Motor neuron (in vitro differentiated cells): ENCODE data around the gene SUN5. TPM values are rescaled to one million over a fixed set of nuclear protein-coding genes. Genes with fewer than 3 reads are reported as not detected.

Experiments
- ATAC-seq, 8 experiments: fragments of 200-7000 bp; cut with Tn5 transposase; replicated peaks in 6 of 8; 2 replicates each; pipeline ENCODE4 v1.8.0; 2021; ENCODE audit warnings: mild to moderate bottlenecking in 8 of 8, moderate library complexity in 8 of 8
- H3K27ac ChIP-seq, 2 donors: fragments of 250-450 bp; sonication (Bioruptor Pico); 2 replicates each; pipeline ENCODE4 v1.9.0; 2021; ENCODE audit warnings: antibody characterized with exemption in 2 of 2, mild to moderate bottlenecking in 2 of 2, moderate library complexity in 1 of 2
- H3K4me1 ChIP-seq, 2 donors: fragments of 250-450 bp; sonication (Bioruptor Pico); replicated peaks in 1 of 2; 2 replicates each; pipeline ENCODE4 v1.6.1; 2021; ENCODE audit warnings: antibody characterized with exemption in 2 of 2, mild to moderate bottlenecking in 2 of 2, moderate library complexity in 1 of 2
- H3K4me3 ChIP-seq, 5 donors: fragments of 250-450 bp; sonication (Bioruptor Pico); 2 replicates each; pipeline ENCODE4 v1.9.0; 2021; ENCODE audit warnings: antibody characterized with exemption in 5 of 5, mild to moderate bottlenecking in 5 of 5, moderate library complexity in 4 of 5
- WGBS, 10 experiments: fragments of 450-650 bp; shearing (Covaris generic); methylation state at CpG; one replicate each; pipeline ENCODE4 v1.0.0; 2022; 5-methylcytosine and 5-hydroxymethylcytosine counted together
- in situ Hi-C, 9 experiments: fragments of 400-800 bp; cut with MboI; loops; one replicate each; pipeline ENCODE4 v1.15.0; 2021; ENCODE audit warnings: low sequenced_read_pairs in 9 of 9, low pct_unique_long_range_greater_than_20kb in 2 of 9; ENCODE audit not compliant: unreplicated experiment in 9 of 9
- total RNA-seq, 8 experiments: library from RNA; unstranded; fragments of 300-600 nt; gene quantifications; 2 replicates each; pipeline versions ENCODE4 v1.2.3 to v1.2.4, GENCODE V29; 2022

Gene SUN5
- total RNA-seq, 8 experiments from 2014 or later: not detected

- ATAC-seq: peak in 5 of 8 experiments; percentile 21 to 76 (median 67)
- no peak overlapping the region for H3K27ac ChIP-seq
- 0 to 100% (median 44%) methylated on average over 1 to 4 of the region's 4 CpGs; no CpG with 5 or more reads in 1 of the 10 experiments for WGBS, 10 experiments
- in situ Hi-C loops: no loop called here
- peaks cover under 1 to 3% of the 10 kb centered on the region in 2 donors for H3K4me1 ChIP-seq
- H3K4me3 ChIP-seq: no peak overlapping the region
Measured at GRCh38 chr20:32945710-32946221, 58.5 kb downstream of the SUN5 start.

- no peak overlapping the region for H3K27ac ChIP-seq
- peak in 1 of 8 experiments; percentile 11 for ATAC-seq
- no peaks in the 10 kb centered on the region for H3K4me1 ChIP-seq
- WGBS, 10 experiments: 38 to 100% (median 77%) methylated on average over 1 to 6 of the region's 7 CpGs; no CpG with 5 or more reads in 3 of the 10 experiments
- no peak overlapping the region for H3K4me3 ChIP-seq
- in situ Hi-C loops: no loop called here
Measured at GRCh38 chr20:32943490-32944052, 60.7 kb downstream of the SUN5 start.

GRCh38 chr20:32941155-32941885, 62.9 kb downstream of the SUN5 start:
- Histone ChIP-seq H3K4me3 (no peak overlapping the region), H3K27ac (no peak overlapping the region), H3K4me1 (no peaks in the 10 kb centered on the region)
- WGBS, 10 experiments: 44 to 100% (median 87%) methylated on average over 1 to 4 of the region's 4 CpGs; no CpG with 5 or more reads in 3 of the 10 experiments
- in situ Hi-C loops: no loop called here
- ATAC-seq: no peak

- Histone ChIP-seq H3K27ac (no peak overlapping the region), H3K4me1 (no peaks in the 10 kb centered on the region), H3K4me3 (no peak overlapping the region)
- 0 to 80% (median 56%) methylated on average over 1 to 4 of the region's 4 CpGs; no CpG with 5 or more reads in 2 of the 10 experiments for WGBS, 10 experiments
- in situ Hi-C loops: no loop called here
- no peak for ATAC-seq
Measured at GRCh38 chr20:32934580-32934979, 69.7 kb downstream of the SUN5 start.

Other genes with a start within 250 kb of the SUN5 start
- 10 to 100 TPM in 4 of 8 experiments, 1 to 10 TPM in 4; 1.4 to 35.2 (median 10.5) TPM for gene DNMT3B, start 242.0 kb downstream of the SUN5 start, total RNA-seq
- gene MAPRE1, start 184.5 kb downstream of the SUN5 start, total RNA-seq: 100 to 1,000 TPM in 5 of 8 experiments, 10 to 100 TPM in 3; 63.9 to 147 (median 105) TPM
- under 1 TPM in 5 of 8 experiments, not detected in 3; 0.05 to 0.73 (median 0.17) TPM for gene EFCAB8, start 145.5 kb downstream of the SUN5 start, total RNA-seq
- gene BPIFB2, start 3.3 kb upstream of the SUN5 start, total RNA-seq: not detected
- gene BPIFB6, start 27.2 kb upstream of the SUN5 start, total RNA-seq: not detected
- not detected for gene BPIFB3, start 49.5 kb upstream of the SUN5 start, total RNA-seq
- under 1 TPM in 1 of 8 experiments, not detected in 7; 0.33 TPM for gene BPIFB4, start 75.2 kb upstream of the SUN5 start, total RNA-seq
- not detected for gene BPIFA2, start 163.7 kb upstream of the SUN5 start, total RNA-seq
- gene BPIFA3, start 212.9 kb upstream of the SUN5 start, total RNA-seq: under 1 TPM in 5 of 8 experiments, not detected in 3; 0.09 to 0.66 (median 0.21) TPM
- not detected for gene BPIFA1, start 231.6 kb upstream of the SUN5 start, total RNA-seq